Hematopoietic multipotent progenitor cell treated with erythropoietin and hydrocortisone succinate and interleukin-3 and kit ligand, for 15 days (in vitro differentiated cells): Measurements from ENCODE around the gene MAP3K6.
"Not testable (repeated sequence)": the region's sequence is repeated elsewhere in the genome, so short reads cannot be mapped to it uniquely, and the experiment has no call there.

Experiments
- DNase-seq: peaks from one replicate; pipeline ENCODE4 v3.0.0-alpha.2; 2015; ENCODE audit warnings: low spot score

Gene MAP3K6

GRCh38 chr1:27366411-27367159 is at the start of gene MAP3K6:
Gene MAP3K6 (minus strand): TSS chr1:27366961. CDS start chr1:27366597, 364 bp downstream.
- DNase-seq, result peak; percentile 52

GRCh38 chr1:27414091-27414490 is 47.3 kb upstream of the MAP3K6 start:
- no peak for DNase-seq

- no peak for DNase-seq
Measured at GRCh38 chr1:27413004-27413403, 46.2 kb upstream of the MAP3K6 start.

- DNase-seq, result no peak
Measured at GRCh38 chr1:27412502-27412901, 45.7 kb upstream of the MAP3K6 start.

- no peak for DNase-seq
Measured at GRCh38 chr1:27410709-27411108, 43.9 kb upstream of the MAP3K6 start.

- no peak for DNase-seq
Measured at GRCh38 chr1:27409669-27410068, 42.9 kb upstream of the MAP3K6 start.

GRCh38 chr1:27408151-27408550 is 41.4 kb upstream of the MAP3K6 start:
- DNase-seq, result no peak

- DNase-seq, result not testable (repeated sequence)
Measured at GRCh38 chr1:27406791-27407190, 40.0 kb upstream of the MAP3K6 start.

GRCh38 chr1:27406362-27406680 is 39.6 kb upstream of the MAP3K6 start:
- DNase-seq, result no peak

GRCh38 chr1:27405598-27406361 is 39.0 kb upstream of the MAP3K6 start:
- DNase-seq, result not testable (repeated sequence)

GRCh38 chr1:27405074-27405473 is 38.3 kb upstream of the MAP3K6 start:
- DNase-seq, result no peak

GRCh38 chr1:27403931-27404330 is 37.2 kb upstream of the MAP3K6 start:
- no peak for DNase-seq

- peak; percentile 22 for DNase-seq
Measured at GRCh38 chr1:27403065-27403726, 36.4 kb upstream of the MAP3K6 start.

GRCh38 chr1:27402349-27402754 is 35.6 kb upstream of the MAP3K6 start:
- DNase-seq, result peak; percentile 43

GRCh38 chr1:27400963-27401341 is 34.2 kb upstream of the MAP3K6 start:
- no peak for DNase-seq

GRCh38 chr1:27400082-27400962 is 33.6 kb upstream of the MAP3K6 start:
- DNase-seq, result no peak

GRCh38 chr1:27399251-27400025 is 32.7 kb upstream of the MAP3K6 start:
- no peak for DNase-seq

- DNase-seq, result no peak
Measured at GRCh38 chr1:27398405-27399149, 31.8 kb upstream of the MAP3K6 start.

GRCh38 chr1:27397749-27398148 is 31.0 kb upstream of the MAP3K6 start:
- no peak for DNase-seq

GRCh38 chr1:27397110-27397509 is 30.3 kb upstream of the MAP3K6 start:
- no peak for DNase-seq
